ENCODE results near the gene PLXNA4.

Gene PLXNA4

DNA sequence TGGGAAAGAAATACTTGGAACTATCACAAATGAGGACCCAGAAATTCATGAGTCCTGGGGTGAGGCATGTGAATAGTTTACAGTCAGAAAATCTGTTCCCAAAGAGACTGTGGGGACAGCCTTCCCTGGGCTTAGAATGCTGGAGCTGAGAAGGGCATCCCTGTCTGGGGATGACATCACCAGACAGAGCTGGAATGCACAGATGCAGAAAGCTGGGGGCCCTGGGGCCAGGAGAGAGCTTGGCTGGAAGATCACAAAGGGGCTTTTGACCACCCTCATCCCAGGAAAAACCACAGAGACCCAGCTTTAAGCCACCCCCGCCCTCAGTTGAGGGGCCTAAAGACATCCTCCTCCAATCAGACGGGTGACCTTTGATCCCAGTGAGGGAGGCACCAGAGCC lies 264.5 kb downstream of the PLXNA4 start:
- H3F3A ChIP-seq (ENCODE audit: insufficient read depth, low read length): no peaks in the 10 kb centered on the region
- H3K9me2 ChIP-seq (ENCODE audit: low read depth, low read length): no peaks in the 10 kb centered on the region
- no peaks in the 10 kb centered on the region for H3K4me1 ChIP-seq (ENCODE audit: insufficient read depth, low read length, severe bottlenecking)
- H3K36me3 ChIP-seq (ENCODE audit: insufficient read depth, low read length): no peaks in the 10 kb centered on the region
- no peak overlapping the region for H3K27ac ChIP-seq (ENCODE audit: low read depth, low read length, poor library complexity, severe bottlenecking)
- no peak overlapping the region for H3K9ac ChIP-seq (ENCODE audit: low read length)
- no peak overlapping the region for H3K4me3 ChIP-seq (ENCODE audit: low read depth, low read length, poor library complexity, severe bottlenecking)
- H3K9me3 ChIP-seq (ENCODE audit: low read length): no peaks in the 10 kb centered on the region
- no peaks in the 10 kb centered on the region for H3K79me2 ChIP-seq (ENCODE audit: insufficient read depth, low read length)
- no peak overlapping the region for H3K4me2 ChIP-seq (ENCODE audit: low read length)
- H3K27me3 ChIP-seq (ENCODE audit: insufficient read depth, low read length): no peaks in the 10 kb centered on the region
- no peak overlapping the region for H2AFZ ChIP-seq (ENCODE audit: low read length)
- H4K20me1 ChIP-seq (ENCODE audit: insufficient read depth, low read length): no peaks in the 10 kb centered on the region
- TF ChIP-seq, protein P1, sequence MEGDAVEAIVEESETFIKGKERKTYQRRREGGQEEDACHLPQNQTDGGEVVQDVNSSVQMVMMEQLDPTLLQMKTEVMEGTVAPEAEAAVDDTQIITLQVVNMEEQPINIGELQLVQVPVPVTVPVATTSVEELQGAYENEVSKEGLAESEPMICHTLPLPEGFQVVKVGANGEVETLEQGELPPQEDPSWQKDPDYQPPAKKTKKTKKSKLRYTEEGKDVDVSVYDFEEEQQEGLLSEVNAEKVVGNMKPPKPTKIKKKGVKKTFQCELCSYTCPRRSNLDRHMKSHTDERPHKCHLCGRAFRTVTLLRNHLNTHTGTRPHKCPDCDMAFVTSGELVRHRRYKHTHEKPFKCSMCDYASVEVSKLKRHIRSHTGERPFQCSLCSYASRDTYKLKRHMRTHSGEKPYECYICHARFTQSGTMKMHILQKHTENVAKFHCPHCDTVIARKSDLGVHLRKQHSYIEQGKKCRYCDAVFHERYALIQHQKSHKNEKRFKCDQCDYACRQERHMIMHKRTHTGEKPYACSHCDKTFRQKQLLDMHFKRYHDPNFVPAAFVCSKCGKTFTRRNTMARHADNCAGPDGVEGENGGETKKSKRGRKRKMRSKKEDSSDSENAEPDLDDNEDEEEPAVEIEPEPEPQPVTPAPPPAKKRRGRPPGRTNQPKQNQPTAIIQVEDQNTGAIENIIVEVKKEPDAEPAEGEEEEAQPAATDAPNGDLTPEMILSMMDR (IDR thresholded peaks at IDR 0.05; ENCODE audit: low read length): no peak
- no peak for TF ChIP-seq EZH2 (IDR thresholded peaks at IDR 0.05; ENCODE audit: borderline replicate concordance, low read length)

DNA sequence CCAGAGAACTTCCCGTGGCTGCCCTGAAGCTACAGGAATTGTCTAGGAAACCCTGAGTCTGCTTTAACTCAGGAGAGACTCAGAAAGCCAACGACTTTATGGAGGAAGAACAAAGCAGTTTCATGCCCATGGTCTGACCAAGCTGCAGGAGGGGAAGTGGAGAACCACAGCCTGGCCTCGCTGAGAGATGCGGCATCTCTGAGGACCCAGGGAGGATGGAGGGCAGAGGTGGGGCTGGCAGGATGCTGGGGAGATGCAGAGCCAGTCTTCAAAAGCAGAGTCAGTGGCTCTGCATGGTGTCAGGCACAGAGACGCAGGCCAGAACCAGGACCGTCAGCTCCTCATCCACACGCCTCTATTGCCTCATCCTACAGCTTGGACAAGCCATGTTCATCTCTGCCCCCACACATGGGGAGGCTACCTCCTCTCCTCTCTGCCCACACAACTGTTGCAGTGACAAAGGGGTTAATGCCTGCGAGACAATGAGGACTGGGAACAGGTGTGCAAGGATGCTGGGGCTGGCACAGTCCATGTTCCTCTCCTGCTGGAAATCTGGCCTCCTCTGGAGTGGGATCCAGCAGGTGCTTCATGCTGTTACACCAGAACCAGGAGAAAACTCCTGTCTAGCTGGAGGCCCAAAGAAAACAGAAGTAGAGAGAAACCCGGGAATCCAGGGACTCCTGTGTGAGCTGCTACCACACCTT lies 267.0 kb downstream of the PLXNA4 start:
- H3K9ac ChIP-seq (ENCODE audit: low read length): no peak overlapping the region

DNA sequence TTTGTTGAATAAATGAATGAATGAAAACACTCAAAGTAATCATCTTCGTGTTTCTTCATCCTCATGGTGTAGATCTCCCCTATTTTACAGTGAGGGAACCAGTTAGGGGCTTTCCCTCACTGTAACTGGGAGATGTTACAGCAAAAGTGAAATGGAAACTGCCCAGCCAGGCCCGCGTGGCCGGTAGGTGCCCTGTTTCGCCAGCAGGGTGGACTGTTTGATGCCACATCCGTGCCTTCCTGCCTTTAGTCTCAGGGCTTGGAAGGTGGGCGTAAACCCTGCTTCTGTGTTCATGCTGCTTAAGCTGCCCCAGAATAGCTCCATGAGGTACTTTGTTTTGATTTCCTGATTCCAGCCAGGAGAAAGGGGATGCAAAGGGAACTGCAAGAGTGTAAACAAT lies 268.8 kb downstream of the PLXNA4 start:
- no peaks in the 10 kb centered on the region for H3K9me2 ChIP-seq (ENCODE audit: low read depth, low read length)
- TF ChIP-seq, protein P1 (IDR thresholded peaks at IDR 0.05; ENCODE audit: low read length): no peak
- no peak for TF ChIP-seq EZH2 (IDR thresholded peaks at IDR 0.05; ENCODE audit: borderline replicate concordance, low read length)
- no peak overlapping the region for H3K27ac ChIP-seq (ENCODE audit: low read depth, low read length, poor library complexity, severe bottlenecking)
- H4K20me1 ChIP-seq (ENCODE audit: insufficient read depth, low read length): no peaks in the 10 kb centered on the region
- H2AFZ ChIP-seq (ENCODE audit: low read length): no peak overlapping the region
- H3K4me1 ChIP-seq (ENCODE audit: insufficient read depth, low read length, severe bottlenecking): no peaks in the 10 kb centered on the region
- H3F3A ChIP-seq (ENCODE audit: insufficient read depth, low read length): no peaks in the 10 kb centered on the region
- no peaks in the 10 kb centered on the region for H3K9me3 ChIP-seq (ENCODE audit: low read length)
- no peaks in the 10 kb centered on the region for H3K79me2 ChIP-seq (ENCODE audit: insufficient read depth, low read length)
- no peak overlapping the region for H3K4me2 ChIP-seq (ENCODE audit: low read length)
- H3K4me3 ChIP-seq (ENCODE audit: low read depth, low read length, poor library complexity, severe bottlenecking): no peak overlapping the region
- no peaks in the 10 kb centered on the region for H3K36me3 ChIP-seq (ENCODE audit: insufficient read depth, low read length)
- no peak overlapping the region for H3K9ac ChIP-seq (ENCODE audit: low read length)
- H3K27me3 ChIP-seq (ENCODE audit: insufficient read depth, low read length): no peaks in the 10 kb centered on the region

More for the DNA sequence above, 267.0 kb downstream of the PLXNA4 start:
- Histone ChIP-seq H3K4me3 (ENCODE audit: low read depth, low read length, poor library complexity, severe bottlenecking) (no peak overlapping the region), H3K27ac (ENCODE audit: low read depth, low read length, poor library complexity, severe bottlenecking) (no peak overlapping the region), H3K4me1 (ENCODE audit: insufficient read depth, low read length, severe bottlenecking) (no peaks in the 10 kb centered on the region), H3K36me3 (ENCODE audit: insufficient read depth, low read length) (no peaks in the 10 kb centered on the region), H4K20me1 (ENCODE audit: insufficient read depth, low read length) (no peaks in the 10 kb centered on the region), H3K9me2 (ENCODE audit: low read depth, low read length) (no peaks in the 10 kb centered on the region), H3K9me3 (ENCODE audit: low read length) (no peaks in the 10 kb centered on the region), H3K79me2 (ENCODE audit: insufficient read depth, low read length) (no peaks in the 10 kb centered on the region), H3K27me3 (ENCODE audit: insufficient read depth, low read length) (no peaks in the 10 kb centered on the region), H3F3A (ENCODE audit: insufficient read depth, low read length) (no peaks in the 10 kb centered on the region), H3K4me2 (ENCODE audit: low read length) (no peak overlapping the region), H2AFZ (ENCODE audit: low read length) (no peak overlapping the region)
- TF ChIP-seq, protein P1 (IDR thresholded peaks at IDR 0.05; ENCODE audit: low read length): no peak
